Activated CD4-positive, CD25-positive, alpha-beta regulatory T cell (primary cell): ENCODE results near the gene INTS13.
"Not testable (repeated sequence)": the region's sequence is repeated elsewhere in the genome, so short reads cannot be mapped to it uniquely, and the experiment has no call there.

Experiments used
- DNase-seq, 4 experiments: peaks; one replicate each; lab custom pipeline; 2025; lab: John Stamatoyannopoulos, UW

INTS13 gene, protein sequence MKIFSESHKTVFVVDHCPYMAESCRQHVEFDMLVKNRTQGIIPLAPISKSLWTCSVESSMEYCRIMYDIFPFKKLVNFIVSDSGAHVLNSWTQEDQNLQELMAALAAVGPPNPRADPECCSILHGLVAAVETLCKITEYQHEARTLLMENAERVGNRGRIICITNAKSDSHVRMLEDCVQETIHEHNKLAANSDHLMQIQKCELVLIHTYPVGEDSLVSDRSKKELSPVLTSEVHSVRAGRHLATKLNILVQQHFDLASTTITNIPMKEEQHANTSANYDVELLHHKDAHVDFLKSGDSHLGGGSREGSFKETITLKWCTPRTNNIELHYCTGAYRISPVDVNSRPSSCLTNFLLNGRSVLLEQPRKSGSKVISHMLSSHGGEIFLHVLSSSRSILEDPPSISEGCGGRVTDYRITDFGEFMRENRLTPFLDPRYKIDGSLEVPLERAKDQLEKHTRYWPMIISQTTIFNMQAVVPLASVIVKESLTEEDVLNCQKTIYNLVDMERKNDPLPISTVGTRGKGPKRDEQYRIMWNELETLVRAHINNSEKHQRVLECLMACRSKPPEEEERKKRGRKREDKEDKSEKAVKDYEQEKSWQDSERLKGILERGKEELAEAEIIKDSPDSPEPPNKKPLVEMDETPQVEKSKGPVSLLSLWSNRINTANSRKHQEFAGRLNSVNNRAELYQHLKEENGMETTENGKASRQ

DNA sequence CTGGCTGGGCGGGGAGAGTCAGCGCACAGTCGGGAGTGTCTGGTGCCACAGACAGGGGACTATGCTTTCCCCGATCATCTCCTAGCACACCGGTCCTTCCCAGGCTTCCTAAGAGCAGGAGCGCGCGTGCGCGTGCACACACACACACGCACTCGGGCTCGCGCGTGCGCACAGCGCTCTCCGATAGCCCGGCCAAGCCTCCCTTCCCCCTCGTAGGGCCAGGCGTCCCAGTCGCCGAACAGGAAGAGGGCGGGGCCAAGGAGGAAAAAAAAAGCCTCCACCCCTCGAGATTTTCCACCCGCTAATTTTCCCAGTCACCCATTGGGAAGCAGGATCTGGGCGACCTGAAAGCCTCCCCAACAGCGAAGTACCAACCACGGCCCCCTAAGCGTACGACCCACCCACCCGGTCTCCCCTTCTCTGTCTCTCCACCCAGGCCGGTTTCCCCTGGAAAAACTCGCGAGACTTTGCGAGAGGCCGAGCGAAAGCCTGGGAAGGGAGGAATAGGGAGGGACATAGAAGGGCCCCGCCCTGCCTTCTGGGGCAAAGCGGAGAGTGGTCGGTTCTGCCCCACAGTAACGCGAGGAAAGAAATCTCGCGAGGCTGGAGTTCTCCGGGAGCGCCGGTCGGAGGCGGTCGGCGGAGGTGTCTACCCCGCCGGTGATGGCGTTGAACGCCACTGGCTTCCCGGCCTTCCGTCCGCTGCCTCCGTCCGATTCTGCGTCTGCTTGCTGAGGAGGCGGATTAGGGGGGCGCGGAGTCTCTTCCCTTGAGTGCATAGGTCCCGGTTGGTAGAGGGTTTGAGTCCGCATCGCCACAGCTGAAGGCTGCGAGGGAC is at the start of gene INTS13, which contains the start of gene FGFR1OP2:
INTS13 (minus strand) TSS at position 119 of the 838 bp plus-strand sequence. CDS start 1,178 bp downstream, outside the sequence.
FGFR1OP2 (plus strand) TSS at position 608 of the 838 bp plus-strand sequence. CDS start 15,689 bp downstream, outside the sequence.
- DNase-seq = peak; percentile 88 to 95 (median 92)

DNA sequence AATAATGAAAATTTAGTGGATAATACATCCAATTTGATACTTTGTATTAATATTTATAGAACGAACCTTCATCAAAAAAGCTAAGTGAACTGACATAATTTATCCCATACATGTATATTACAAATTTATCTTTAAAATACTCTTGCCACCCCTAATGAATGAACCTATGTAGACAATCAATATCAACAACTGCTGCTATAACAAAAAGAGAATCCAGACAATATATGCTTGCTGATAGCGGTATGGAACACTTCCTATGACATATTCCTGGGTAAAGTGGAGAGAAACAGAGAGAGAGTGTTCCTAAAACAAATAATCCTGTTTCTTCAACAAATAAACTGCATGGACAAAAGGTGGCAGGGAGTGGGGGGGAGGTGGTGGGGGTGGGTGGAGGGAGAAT is 45.1 kb upstream of the INTS13 start:
- DNase-seq = no peak

DNA sequence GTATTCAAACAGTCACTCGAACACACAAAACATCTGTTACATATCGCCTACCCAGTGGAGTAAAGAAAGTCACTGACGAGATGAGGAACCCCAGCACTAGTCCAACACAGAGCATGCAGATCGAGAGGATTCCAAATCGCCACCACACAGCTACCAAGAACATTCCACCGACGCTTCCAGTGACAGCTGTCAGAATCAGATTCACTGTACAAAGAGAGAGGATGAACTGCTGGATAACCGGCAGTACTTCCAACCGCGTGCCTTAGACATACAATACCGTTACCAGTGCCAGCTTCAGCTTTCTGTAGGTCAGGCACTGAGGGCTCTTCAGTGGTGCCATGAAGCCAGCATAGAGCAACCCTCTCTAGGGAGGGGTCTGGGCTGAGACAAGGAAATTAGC is 42.0 kb upstream of the INTS13 start:
- no peak for DNase-seq

DNA sequence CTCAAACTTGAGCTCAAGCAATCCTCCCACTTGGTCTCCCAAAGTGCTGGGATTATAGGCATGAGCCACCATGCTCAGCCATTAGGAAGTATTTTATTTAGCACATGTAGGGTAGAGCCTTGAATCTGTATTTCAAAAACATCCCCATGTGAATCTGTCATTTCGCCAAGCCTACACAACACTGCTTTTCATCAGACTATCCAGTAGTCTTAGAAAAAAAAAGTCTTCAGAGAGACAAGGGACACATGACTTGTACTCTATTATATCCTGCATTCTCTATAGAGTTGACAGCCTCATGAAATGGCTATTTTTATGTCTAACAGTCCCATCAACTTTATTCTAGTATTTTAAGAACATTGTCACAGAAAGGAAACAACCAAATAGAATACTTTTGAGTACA is 41.0 kb upstream of the INTS13 start:
- no peak for DNase-seq

DNA sequence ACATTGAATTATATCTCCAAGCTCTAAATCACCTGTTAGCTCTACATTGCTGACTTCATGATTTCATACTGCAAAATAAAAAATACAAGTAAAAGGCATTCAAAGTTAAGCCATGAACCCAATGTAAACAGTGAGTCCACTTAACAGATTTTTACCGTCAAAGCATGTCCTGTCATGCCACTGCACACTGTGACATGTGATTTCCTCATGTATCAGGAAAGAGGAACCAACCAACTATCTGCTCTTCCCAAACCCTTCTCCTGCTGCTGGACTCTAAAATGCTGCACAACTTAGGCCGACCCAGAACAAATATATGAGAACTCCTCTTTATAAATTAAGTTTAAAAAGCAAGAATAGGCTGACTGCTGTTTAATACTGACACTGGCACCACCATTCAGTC is 38.9 kb upstream of the INTS13 start:
- DNase-seq = no peak

DNA sequence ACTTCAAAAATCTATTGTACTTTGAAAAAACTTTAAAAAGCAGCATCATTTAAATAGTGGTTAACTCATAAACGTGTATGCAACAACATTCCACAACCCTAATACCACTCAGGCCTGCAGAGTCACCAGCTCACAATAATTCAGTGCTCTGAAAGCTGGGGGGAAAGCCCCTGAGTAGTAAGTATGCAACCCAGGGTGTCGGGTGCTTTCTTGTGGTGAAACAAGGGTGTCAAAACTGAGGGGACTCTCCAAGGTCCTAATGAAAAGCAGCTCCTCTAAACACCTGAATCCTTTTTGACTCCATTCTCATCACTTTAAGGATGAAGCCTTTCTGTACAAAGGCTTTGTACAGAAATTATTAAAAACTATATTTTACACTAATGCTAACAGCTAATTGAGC is 34.2 kb upstream of the INTS13 start:
- peak in 2 of 4 experiments; percentile 8 to 17 for DNase-seq

DNA sequence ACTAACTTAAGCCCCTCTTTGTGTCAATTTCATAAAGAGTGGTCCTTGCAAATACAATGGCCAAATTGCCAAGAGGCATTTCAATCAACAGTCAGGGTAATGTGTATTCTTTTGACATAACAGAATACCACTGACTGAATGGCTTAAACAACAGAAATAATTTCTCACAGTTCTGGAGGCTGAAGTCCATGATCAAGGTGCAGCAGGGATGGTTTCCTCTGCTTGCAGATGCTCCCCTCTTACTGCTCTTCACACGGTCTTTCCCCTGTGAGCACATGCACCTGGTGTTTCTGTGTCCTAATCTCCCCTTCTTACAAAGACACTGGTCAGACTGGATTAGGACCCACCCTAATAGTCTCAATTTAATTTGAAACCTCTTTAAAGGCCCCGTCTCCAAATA is 32.4 kb upstream of the INTS13 start:
- no peak for DNase-seq

DNA sequence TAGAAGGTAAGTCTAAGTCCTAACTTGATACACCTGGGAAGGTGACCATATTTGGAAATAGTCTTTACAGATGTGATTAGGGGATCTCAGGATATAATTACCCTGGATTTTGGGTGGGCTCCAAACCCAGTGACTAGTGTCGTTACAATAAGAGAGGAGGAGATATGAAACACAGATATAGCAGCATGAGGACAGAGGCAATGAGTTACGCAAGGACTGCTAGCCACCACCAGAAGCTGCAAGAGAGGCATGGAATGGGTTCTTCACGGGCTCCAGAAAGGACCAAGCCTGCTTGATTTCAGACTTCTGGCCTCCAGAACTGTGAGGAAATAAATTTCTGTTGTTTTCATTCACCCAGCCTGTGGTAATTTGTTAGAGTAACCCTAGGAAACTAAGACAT is 29.1 kb upstream of the INTS13 start:
- no peak for DNase-seq

DNA sequence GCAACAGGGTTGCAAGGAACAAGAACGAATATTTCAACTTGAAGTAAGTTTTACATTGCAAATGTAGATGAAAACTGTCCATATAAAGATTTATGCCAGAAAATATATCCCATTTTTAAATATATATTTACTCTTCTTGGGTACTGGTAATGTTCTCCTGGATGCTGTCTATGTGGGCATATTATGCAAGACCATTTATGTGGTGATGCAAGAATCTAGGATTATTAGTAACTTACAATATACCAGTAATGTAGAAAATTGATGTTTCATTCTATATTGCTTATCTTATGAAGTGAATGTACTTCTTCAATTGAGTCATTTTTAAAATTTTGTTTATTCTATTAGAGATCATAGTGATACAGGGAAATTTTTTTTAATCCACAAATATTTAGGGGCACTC is 25.6 kb upstream of the INTS13 start:
- DNase-seq = no peak

DNA sequence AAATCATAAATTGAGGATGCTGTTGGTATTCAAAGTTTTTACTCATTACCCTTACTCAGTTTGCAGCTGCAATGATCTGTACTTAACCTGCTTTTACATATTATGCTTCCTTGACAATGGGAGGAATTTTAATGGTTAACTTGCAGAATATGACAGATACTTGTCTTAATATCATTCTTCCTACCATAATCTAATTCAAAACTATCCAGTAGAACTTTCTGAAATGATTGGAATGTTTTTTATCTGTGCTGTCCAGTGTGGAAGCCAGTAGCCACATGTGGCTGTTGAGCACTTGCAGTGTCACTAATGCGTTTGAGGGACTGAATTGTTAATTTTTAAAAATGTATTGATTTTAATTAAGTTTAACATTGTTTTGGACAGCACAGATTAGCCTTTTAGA is 24.0 kb upstream of the INTS13 start:
- DNase-seq = no peak

DNA sequence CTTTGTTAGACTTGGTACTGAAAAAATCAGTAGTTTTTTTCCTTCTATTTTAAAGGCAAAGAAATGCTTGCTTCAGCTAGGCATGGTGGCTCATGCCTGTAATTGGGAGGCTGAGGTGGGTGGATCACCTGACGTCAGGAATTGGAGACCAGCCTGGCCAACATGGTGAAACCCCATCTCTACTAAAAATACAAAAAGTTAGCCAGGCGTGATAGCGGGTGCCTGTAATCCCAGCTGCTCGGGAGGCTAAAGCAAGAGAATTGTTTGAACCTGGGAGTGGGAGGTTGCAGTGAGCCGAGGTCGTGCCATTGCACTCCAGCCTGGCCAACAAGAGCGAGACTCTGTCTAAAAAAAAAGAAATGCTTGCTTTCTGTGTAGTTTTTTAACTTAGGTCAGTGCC is 23.6 kb upstream of the INTS13 start:
- DNase-seq = not testable (repeated sequence)

DNA sequence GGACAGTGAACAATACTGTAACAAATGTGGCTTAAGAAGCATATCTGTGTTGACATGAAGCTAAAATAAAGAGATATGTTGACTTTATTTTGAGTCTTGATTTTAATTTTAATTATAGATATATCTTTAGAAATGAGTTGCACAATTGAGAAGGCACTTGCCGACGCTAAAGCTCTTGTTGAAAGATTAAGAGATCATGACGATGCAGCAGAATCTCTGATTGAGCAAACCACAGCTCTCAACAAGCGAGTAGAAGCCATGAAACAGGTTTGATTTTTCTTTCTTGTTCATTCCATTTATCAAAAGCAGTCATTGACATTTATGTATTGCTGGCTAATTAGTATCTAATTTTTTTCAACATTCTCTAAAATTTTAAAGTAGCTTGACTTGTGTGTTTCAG is 16.2 kb upstream of the INTS13 start:
- DNase-seq = no peak

DNA sequence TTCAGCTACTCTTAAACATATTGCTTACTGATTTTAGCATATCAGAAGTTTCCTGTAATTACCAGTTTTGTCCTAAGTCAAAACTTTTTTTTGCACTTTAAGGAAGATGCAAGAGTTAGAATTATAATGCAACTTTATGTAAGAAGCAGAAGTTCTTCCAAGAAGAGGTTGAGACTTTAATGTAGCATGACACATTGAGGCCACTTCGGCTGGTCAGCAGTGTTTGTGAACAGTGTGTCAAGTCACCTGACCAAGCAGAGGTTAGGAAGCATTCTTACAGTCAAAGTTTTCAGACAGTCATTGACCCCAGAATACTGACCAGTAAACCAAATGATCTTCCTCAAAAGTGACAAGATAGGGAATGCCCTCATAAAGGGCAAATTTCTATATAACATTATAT is 15.7 kb upstream of the INTS13 start:
- DNase-seq = no peak

DNA sequence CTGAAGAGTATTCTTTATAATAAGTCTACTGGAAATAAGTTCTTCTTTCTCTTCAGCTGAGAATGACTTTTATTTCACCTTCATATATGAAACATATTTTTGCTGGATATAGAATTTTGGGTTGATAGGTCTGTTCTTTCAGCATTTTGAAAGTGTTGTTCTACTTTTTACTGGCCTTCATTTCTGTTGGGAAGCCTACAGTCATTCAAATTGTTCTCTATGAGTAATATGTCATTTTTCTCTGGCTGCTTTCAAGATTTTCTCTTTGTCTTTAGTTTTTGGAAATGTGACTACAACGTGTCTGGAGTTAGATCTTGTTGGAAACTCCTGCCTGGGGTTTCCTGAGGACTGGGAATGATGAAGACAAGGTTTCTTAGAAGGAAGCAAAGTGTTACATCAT is 10.5 kb upstream of the INTS13 start:
- DNase-seq = no peak

DNA sequence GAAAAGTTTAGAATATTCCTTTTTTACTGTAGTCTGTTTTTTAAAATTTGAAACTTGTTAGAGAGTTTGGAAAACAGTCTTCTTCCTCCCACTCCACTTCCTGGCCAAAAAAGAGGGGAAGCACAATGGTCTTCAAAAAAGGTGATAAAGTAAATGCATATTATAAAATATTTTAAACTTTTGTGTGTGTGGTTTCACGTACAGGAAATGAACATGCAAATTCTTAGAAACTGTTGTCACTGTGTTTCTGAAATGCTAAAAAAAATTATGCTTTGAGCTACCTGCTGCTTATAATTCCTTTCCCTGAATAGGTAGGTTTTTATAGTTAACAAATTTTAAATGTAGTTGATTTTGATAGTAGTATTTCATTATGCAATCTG is 3.4 kb upstream of the INTS13 start:
- DNase-seq = no peak

DNA sequence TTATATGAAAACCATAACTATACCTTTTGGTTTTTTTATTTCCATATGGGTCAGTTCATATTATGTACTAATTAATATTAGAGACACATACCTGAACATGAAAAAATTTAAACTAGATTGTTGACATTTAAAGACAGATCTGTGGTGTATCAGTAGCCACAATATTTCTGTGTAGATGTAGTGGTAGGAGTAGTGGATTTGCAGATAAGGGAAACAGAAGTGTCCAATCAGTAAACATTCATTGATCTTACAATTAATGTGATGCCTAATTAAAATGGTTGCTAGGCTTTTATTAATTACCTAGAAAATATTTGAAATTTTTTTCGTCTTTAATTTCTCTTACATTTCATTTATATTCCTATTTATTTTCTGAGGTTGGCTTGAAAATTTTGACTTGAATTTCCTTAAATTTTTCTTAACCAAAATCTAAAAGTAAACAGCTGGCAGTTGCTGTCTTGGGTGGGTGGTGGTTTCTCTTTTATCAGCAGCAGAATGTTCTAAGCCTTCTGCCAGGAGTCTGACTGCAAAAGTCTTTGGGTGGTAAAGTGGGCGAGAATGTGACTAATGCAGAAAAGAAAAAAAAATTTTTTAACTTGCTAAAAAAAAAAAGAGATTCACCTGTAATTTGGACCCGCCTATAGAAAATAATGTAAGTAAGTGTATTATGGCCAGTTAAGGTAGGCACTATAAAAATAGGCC is 2.9 kb upstream of the INTS13 start:
- no peak for DNase-seq

DNA sequence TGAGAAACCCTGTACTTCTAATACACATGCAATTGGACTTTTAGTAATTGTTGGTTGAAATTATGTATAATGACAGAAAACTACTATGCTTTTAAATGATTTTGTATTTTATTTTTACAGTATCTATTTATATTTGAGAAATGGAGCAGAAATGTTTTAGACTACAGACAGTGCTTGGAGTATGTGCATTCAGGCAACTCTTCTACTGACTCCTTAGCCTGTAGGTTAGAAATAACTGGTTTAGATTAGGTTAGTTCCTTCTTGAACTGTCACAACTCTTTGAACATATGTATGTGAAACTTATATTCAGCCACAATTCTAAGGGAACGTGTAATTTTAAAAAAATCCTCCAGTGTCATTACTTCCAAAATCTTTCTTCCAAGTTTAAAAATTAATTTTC is 2.2 kb upstream of the INTS13 start:
- DNase-seq = no peak

DNA sequence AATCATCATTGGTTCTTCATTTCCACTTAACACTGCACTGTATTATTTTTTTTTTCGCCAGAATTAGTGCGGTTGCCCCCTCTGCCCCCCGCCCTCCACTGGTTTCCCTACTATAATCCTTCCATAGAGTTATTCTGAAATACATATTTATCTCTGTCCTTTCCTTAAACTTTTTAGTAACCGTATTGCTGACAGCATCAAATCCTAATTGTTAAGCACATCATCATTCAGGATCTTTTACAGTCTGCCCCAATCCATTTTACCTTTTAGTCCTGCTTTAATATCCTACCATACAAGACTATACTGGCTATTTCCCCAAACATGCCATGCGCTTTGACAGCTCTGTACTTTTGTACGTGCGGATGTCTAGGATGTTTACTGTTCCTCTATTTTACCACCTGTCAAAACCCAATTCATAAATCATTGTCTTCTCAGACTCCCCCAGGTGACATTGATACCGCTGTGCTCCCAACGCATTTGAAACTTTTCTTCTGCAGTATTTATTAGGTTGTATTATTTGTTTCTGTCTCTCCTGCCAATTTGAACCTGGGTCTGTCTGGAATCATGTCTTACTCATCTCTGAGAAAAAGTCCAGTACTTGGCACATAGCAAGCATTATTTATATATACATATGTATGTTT is 1.5 kb upstream of the INTS13 start:
- no peak for DNase-seq

DNA sequence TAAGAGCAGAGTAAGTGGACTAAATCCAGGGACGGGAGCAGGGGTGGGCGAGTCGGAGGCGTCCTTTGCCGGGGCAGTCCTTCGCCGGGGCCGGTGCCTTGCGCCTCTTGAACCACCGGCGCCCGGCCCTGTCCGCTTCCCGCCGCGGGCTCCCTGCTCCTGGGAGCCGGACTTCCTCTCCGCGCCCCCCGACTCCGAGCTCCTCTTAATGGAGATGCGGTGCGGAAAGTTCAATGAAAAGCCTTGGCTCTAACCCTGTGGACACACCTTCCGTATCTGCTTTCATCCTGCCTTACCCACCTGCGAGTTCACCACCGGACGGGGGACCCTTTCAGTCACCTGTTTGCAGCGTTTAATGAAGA is 901 bp upstream of the INTS13 start:
- DNase-seq = peak in 1 of 4 experiments; percentile 4

DNA sequence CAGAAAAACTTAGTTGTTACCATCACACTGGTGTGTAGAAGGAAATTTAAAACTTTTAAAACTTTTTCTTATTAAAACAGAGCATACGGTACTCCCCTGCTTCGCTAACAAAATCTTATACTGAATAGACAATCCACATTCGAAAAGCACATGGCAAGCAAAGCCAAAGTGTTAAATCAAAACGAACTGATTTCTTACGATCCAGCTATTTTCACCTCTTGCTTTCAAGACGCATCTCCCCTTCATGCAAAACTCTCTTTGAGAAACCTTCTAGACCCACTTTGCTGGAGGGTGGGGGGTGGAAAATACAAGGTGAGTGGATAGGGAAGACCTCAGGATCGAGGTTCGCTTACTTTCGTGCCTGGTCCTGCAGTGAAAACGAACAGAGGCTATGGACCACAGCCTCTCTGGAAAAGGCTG is 328 bp downstream of the INTS13 start:
- no peak for DNase-seq
